ENCODE data around the gene TPR.
"Not testable (repeated sequence)": the region's sequence is repeated elsewhere in the genome, so short reads cannot be mapped to it uniquely, and the experiment has no call there.

TPR gene

GRCh38 chr1:186392711-186393110 lies 17.7 kb upstream of the TPR start:
- not testable (repeated sequence) for H3K27ac ChIP-seq (ENCODE audit: low read length)
- peaks cover 27 to 39% of the 10 kb centered on the region in 2 donors for H3K36me3 ChIP-seq (ENCODE audit: control insufficient read depth in 2 of 2, insufficient read depth in 2 of 2, low read length in 2 of 2)

GRCh38 chr1:186391841-186392240 lies 16.8 kb upstream of the TPR start:
- Histone ChIP-seq H3K9me3 (ENCODE audit: control insufficient read depth in 2 of 2, low read length in 2 of 2) (no peaks in the 10 kb centered on the region), H3K9ac (ENCODE audit: low read length in 2 of 2) (no peak overlapping the region), H3K27ac (ENCODE audit: low read length) (no peak overlapping the region), H3K4me1 (ENCODE audit: control insufficient read depth, insufficient read depth, low read length) (no peaks in the 10 kb centered on the region), H3K36me3 (ENCODE audit: control insufficient read depth in 2 of 2, insufficient read depth in 2 of 2, low read length in 2 of 2) (peaks cover 27 to 40% of the 10 kb centered on the region in 2 donors), H3K4me3 (ENCODE audit: low read length in 2 of 2) (no peak overlapping the region), H3K27me3 (ENCODE audit: control insufficient read depth in 1 of 2, insufficient read depth in 2 of 2, low read length in 2 of 2) (no peaks in the 10 kb centered on the region)

More at GRCh38 chr1:186392711-186393110, 17.7 kb upstream of the TPR start:
- H3K9ac ChIP-seq (ENCODE audit: low read length in 2 of 2); H3K9me3 ChIP-seq (ENCODE audit: control insufficient read depth in 2 of 2, low read length in 2 of 2); H3K4me3 ChIP-seq (ENCODE audit: low read length in 2 of 2); H3K27me3 ChIP-seq (ENCODE audit: control insufficient read depth in 1 of 2, insufficient read depth in 2 of 2, low read length in 2 of 2); H3K4me1 ChIP-seq (ENCODE audit: control insufficient read depth, insufficient read depth, low read length): not testable (repeated sequence)

- H3K4me3 ChIP-seq (ENCODE audit: low read length in 2 of 2): no peak overlapping the region
- H3K27ac ChIP-seq (ENCODE audit: low read length): no peak overlapping the region
- H3K9me3 ChIP-seq (ENCODE audit: control insufficient read depth in 2 of 2, low read length in 2 of 2): no peaks in the 10 kb centered on the region
- no peaks in the 10 kb centered on the region for H3K27me3 ChIP-seq (ENCODE audit: control insufficient read depth in 1 of 2, insufficient read depth in 2 of 2, low read length in 2 of 2)
- H3K36me3 ChIP-seq (ENCODE audit: control insufficient read depth in 2 of 2, insufficient read depth in 2 of 2, low read length in 2 of 2): peaks cover 24 to 40% of the 10 kb centered on the region in 2 donors
- H3K4me1 ChIP-seq (ENCODE audit: control insufficient read depth, insufficient read depth, low read length): no peaks in the 10 kb centered on the region
- no peak overlapping the region for H3K9ac ChIP-seq (ENCODE audit: low read length in 2 of 2)
Observed at GRCh38 chr1:186390925-186391324, 15.9 kb upstream of the TPR start.

GRCh38 chr1:186386725-186387383 lies 11.8 kb upstream of the TPR start:
- peaks cover 20 to 37% of the 10 kb centered on the region in 2 donors for H3K36me3 ChIP-seq (ENCODE audit: control insufficient read depth in 2 of 2, insufficient read depth in 2 of 2, low read length in 2 of 2)
- H3K4me3 ChIP-seq (ENCODE audit: low read length in 2 of 2): no peak overlapping the region
- no peak overlapping the region for H3K9ac ChIP-seq (ENCODE audit: low read length in 2 of 2)
- no peaks in the 10 kb centered on the region for H3K27me3 ChIP-seq (ENCODE audit: control insufficient read depth in 1 of 2, insufficient read depth in 2 of 2, low read length in 2 of 2)
- no peaks in the 10 kb centered on the region for H3K4me1 ChIP-seq (ENCODE audit: control insufficient read depth, insufficient read depth, low read length)
- no peaks in the 10 kb centered on the region for H3K9me3 ChIP-seq (ENCODE audit: control insufficient read depth in 2 of 2, low read length in 2 of 2)
- no peak overlapping the region for H3K27ac ChIP-seq (ENCODE audit: low read length)

GRCh38 chr1:186375929-186376319 lies 871 bp upstream of the TPR start:
- Histone ChIP-seq H3K36me3 (ENCODE audit: control insufficient read depth in 2 of 2, insufficient read depth in 2 of 2, low read length in 2 of 2) (peaks cover 0 to 3% of the 10 kb centered on the region in 2 donors), H3K27ac (ENCODE audit: low read length) (peak overlapping the region; percentile 95), H3K4me3 (ENCODE audit: low read length in 2 of 2) (peak overlapping the region; percentile 90 to 95), H3K27me3 (ENCODE audit: control insufficient read depth in 1 of 2, insufficient read depth in 2 of 2, low read length in 2 of 2) (no peaks in the 10 kb centered on the region), H3K4me1 (ENCODE audit: control insufficient read depth, insufficient read depth, low read length) (peaks cover 13% of the 10 kb centered on the region), H3K9me3 (ENCODE audit: control insufficient read depth in 2 of 2, low read length in 2 of 2) (no peaks in the 10 kb centered on the region), H3K9ac (ENCODE audit: low read length in 2 of 2) (peak overlapping the region; percentile 96 to 97)

GRCh38 chr1:186374303-186375151 lies 526 bp downstream of the TPR start:
- Histone ChIP-seq H3K4me3 (ENCODE audit: low read length in 2 of 2) (peak overlapping the region; percentile 90 to 95), H3K9ac (ENCODE audit: low read length in 2 of 2) (peak overlapping the region; percentile 96 to 97), H3K9me3 (ENCODE audit: control insufficient read depth in 2 of 2, low read length in 2 of 2) (no peaks in the 10 kb centered on the region), H3K27ac (ENCODE audit: low read length) (peak overlapping the region; percentile 95), H3K4me1 (ENCODE audit: control insufficient read depth, insufficient read depth, low read length) (peaks cover 13% of the 10 kb centered on the region), H3K36me3 (ENCODE audit: control insufficient read depth in 2 of 2, insufficient read depth in 2 of 2, low read length in 2 of 2) (no peaks in the 10 kb centered on the region), H3K27me3 (ENCODE audit: control insufficient read depth in 1 of 2, insufficient read depth in 2 of 2, low read length in 2 of 2) (no peaks in the 10 kb centered on the region)

GRCh38 chr1:186347837-186348691 lies 27.0 kb downstream of the TPR start:
- H3K9me3 ChIP-seq (ENCODE audit: control insufficient read depth in 2 of 2, low read length in 2 of 2); H3K9ac ChIP-seq (ENCODE audit: low read length in 2 of 2); H3K4me1 ChIP-seq (ENCODE audit: control insufficient read depth, insufficient read depth, low read length); H3K27ac ChIP-seq (ENCODE audit: low read length); H3K4me3 ChIP-seq (ENCODE audit: low read length in 2 of 2); H3K27me3 ChIP-seq (ENCODE audit: control insufficient read depth in 1 of 2, insufficient read depth in 2 of 2, low read length in 2 of 2): not testable (repeated sequence)
- peaks cover 27 to 53% of the 10 kb centered on the region in 2 donors for H3K36me3 ChIP-seq (ENCODE audit: control insufficient read depth in 2 of 2, insufficient read depth in 2 of 2, low read length in 2 of 2)

GRCh38 chr1:186340772-186341171 lies 34.3 kb downstream of the TPR start:
- H3K27me3 ChIP-seq (ENCODE audit: control insufficient read depth in 1 of 2, insufficient read depth in 2 of 2, low read length in 2 of 2): no peaks in the 10 kb centered on the region
- peaks cover 32 to 65% of the 10 kb centered on the region in 2 donors for H3K36me3 ChIP-seq (ENCODE audit: control insufficient read depth in 2 of 2, insufficient read depth in 2 of 2, low read length in 2 of 2)
- no peak overlapping the region for H3K4me3 ChIP-seq (ENCODE audit: low read length in 2 of 2)
- H3K4me1 ChIP-seq (ENCODE audit: control insufficient read depth, insufficient read depth, low read length): no peaks in the 10 kb centered on the region
- H3K9me3 ChIP-seq (ENCODE audit: control insufficient read depth in 2 of 2, low read length in 2 of 2): no peaks in the 10 kb centered on the region
- no peak overlapping the region for H3K27ac ChIP-seq (ENCODE audit: low read length)
- H3K9ac ChIP-seq (ENCODE audit: low read length in 2 of 2): no peak overlapping the region

- H3K9me3 ChIP-seq (ENCODE audit: control insufficient read depth in 2 of 2, low read length in 2 of 2): no peaks in the 10 kb centered on the region
- no peak overlapping the region for H3K27ac ChIP-seq (ENCODE audit: low read length)
- peaks cover 30 to 65% of the 10 kb centered on the region in 2 donors for H3K36me3 ChIP-seq (ENCODE audit: control insufficient read depth in 2 of 2, insufficient read depth in 2 of 2, low read length in 2 of 2)
- no peaks in the 10 kb centered on the region for H3K27me3 ChIP-seq (ENCODE audit: control insufficient read depth in 1 of 2, insufficient read depth in 2 of 2, low read length in 2 of 2)
- H3K4me1 ChIP-seq (ENCODE audit: control insufficient read depth, insufficient read depth, low read length): no peaks in the 10 kb centered on the region
- H3K4me3 ChIP-seq (ENCODE audit: low read length in 2 of 2): no peak overlapping the region
- no peak overlapping the region for H3K9ac ChIP-seq (ENCODE audit: low read length in 2 of 2)
Observed at GRCh38 chr1:186337554-186337953, 37.5 kb downstream of the TPR start.

GRCh38 chr1:186330758-186331157 lies 44.3 kb downstream of the TPR start:
- no peak overlapping the region for H3K9ac ChIP-seq (ENCODE audit: low read length in 2 of 2)
- peaks cover 40 to 50% of the 10 kb centered on the region in 2 donors for H3K36me3 ChIP-seq (ENCODE audit: control insufficient read depth in 2 of 2, insufficient read depth in 2 of 2, low read length in 2 of 2)
- no peaks in the 10 kb centered on the region for H3K27me3 ChIP-seq (ENCODE audit: control insufficient read depth in 1 of 2, insufficient read depth in 2 of 2, low read length in 2 of 2)
- no peak overlapping the region for H3K27ac ChIP-seq (ENCODE audit: low read length)
- no peaks in the 10 kb centered on the region for H3K9me3 ChIP-seq (ENCODE audit: control insufficient read depth in 2 of 2, low read length in 2 of 2)
- no peaks in the 10 kb centered on the region for H3K4me1 ChIP-seq (ENCODE audit: control insufficient read depth, insufficient read depth, low read length)
- H3K4me3 ChIP-seq (ENCODE audit: low read length in 2 of 2): no peak overlapping the region
